HFFc6 (cell line): ENCODE results near the gene AFTPH. TPM values are rescaled to one million over a fixed set of nuclear protein-coding genes. Genes with fewer than 3 reads are reported as not detected.

ENCODE experiments used
- DNase-seq: peaks from one replicate; pipeline ENCODE4 v3.0.0-alpha.2; 2018
- H3K27ac Mint-ChIP-seq: 2 replicates; pipeline ENCODE4 v1.8.0; 2020; ENCODE audit warnings: mild to moderate bottlenecking, mixed read lengths
- H3K27me3 Mint-ChIP-seq: 2 replicates; pipeline ENCODE4 v1.8.0; 2021; ENCODE audit warnings: mild to moderate bottlenecking, moderate library complexity, mixed read lengths; ENCODE audit not compliant: insufficient read depth
- H3K36me3 Mint-ChIP-seq: 2 replicates; pipeline ENCODE4 v1.8.0; 2021; ENCODE audit warnings: low read depth, mixed read lengths
- H3K4me1 Mint-ChIP-seq: 2 replicates; pipeline ENCODE4 v1.8.0; 2020; ENCODE audit warnings: low read depth, mixed read lengths
- H3K4me3 Mint-ChIP-seq: 2 replicates; pipeline ENCODE4 v1.8.0; 2020; ENCODE audit warnings: mild to moderate bottlenecking, moderate library complexity, mixed read lengths
- H3K9me3 Mint-ChIP-seq: 2 replicates; pipeline ENCODE4 v1.8.0; 2020; ENCODE audit warnings: mild to moderate bottlenecking, mixed read lengths
- CTCF ChIP-seq: fragments of 200-600 bp; sonication (generic); IDR thresholded peaks from 2 replicates; pipeline ENCODE4 v1.5.0; 2021; ENCODE audit warnings: antibody characterized with exemption, mild to moderate bottlenecking
- total RNA-seq, 6 experiments: library from RNA; stranded (reverse); fragmentation: NEBNext Ultra II Directional; extraction: Animal tissue kit (Norgen Biotek cat#: 25700); gene quantifications; 2 replicates in 1 of 6; 3 replicates in 5 of 6; pipeline ENCODE4 v1.2.3, GENCODE V29; 2021

The AFTPH gene
- total RNA-seq, 6 experiments from 2014 or later: 17.2 to 25.3 (median 19.3) TPM

GRCh38 chr2:64615844-64616536, 91.9 kb downstream of the AFTPH start:
- TF ChIP-seq CTCF: no peak

GRCh38 chr2:64617631-64618151, 93.6 kb downstream of the AFTPH start:
- H3K27me3 Mint-ChIP-seq: peaks cover 29% of the 10 kb centered on the region
- H3K4me3 Mint-ChIP-seq: no peak overlapping the region
- H3K9me3 Mint-ChIP-seq: no peaks in the 10 kb centered on the region

More at GRCh38 chr2:64615844-64616536, 91.9 kb downstream of the AFTPH start:
- no peaks in the 10 kb centered on the region for H3K36me3 Mint-ChIP-seq
- DNase-seq: no peak
- no peak overlapping the region for H3K4me3 Mint-ChIP-seq
- no peaks in the 10 kb centered on the region for H3K9me3 Mint-ChIP-seq
- peaks cover 42% of the 10 kb centered on the region for H3K27me3 Mint-ChIP-seq
- H3K4me1 Mint-ChIP-seq: no peaks in the 10 kb centered on the region
- no peak overlapping the region for H3K27ac Mint-ChIP-seq

GRCh38 chr2:64620661-64621060, 96.5 kb downstream of the AFTPH start:
- no peak for DNase-seq
- Mint-ChIP-seq H3K27me3 (peaks cover 15% of the 10 kb centered on the region), H3K4me1 (no peaks in the 10 kb centered on the region), H3K4me3 (no peak overlapping the region), H3K9me3 (no peaks in the 10 kb centered on the region), H3K27ac (no peak overlapping the region), H3K36me3 (no peaks in the 10 kb centered on the region)
- TF ChIP-seq CTCF: no peak

More at GRCh38 chr2:64617631-64618151, 93.6 kb downstream of the AFTPH start:
- Mint-ChIP-seq H3K27ac (no peak overlapping the region), H3K4me1 (no peaks in the 10 kb centered on the region), H3K36me3 (no peaks in the 10 kb centered on the region)
- DNase-seq: no peak
- TF ChIP-seq CTCF: no peak

- Mint-ChIP-seq H3K36me3 (no peaks in the 10 kb centered on the region), H3K27ac (no peak overlapping the region), H3K4me3 (no peak overlapping the region), H3K4me1 (no peaks in the 10 kb centered on the region), H3K27me3 (peaks cover 12% of the 10 kb centered on the region), H3K9me3 (no peaks in the 10 kb centered on the region)
- DNase-seq: no peak
- TF ChIP-seq CTCF: no peak
Measured at GRCh38 chr2:64622443-64623241, 98.5 kb downstream of the AFTPH start.

- H3K4me1 Mint-ChIP-seq: no peaks in the 10 kb centered on the region
- H3K9me3 Mint-ChIP-seq: no peaks in the 10 kb centered on the region
- H3K27ac Mint-ChIP-seq: no peak overlapping the region
- no peak for TF ChIP-seq CTCF
- H3K36me3 Mint-ChIP-seq: no peaks in the 10 kb centered on the region
- H3K4me3 Mint-ChIP-seq: no peak overlapping the region
- peaks cover 6% of the 10 kb centered on the region for H3K27me3 Mint-ChIP-seq
- DNase-seq: no peak
Measured at GRCh38 chr2:64623242-64623850, 99.2 kb downstream of the AFTPH start.
